Stimulated activated CD8-positive, alpha-beta memory T cell treated with anti-CD3 and anti-CD28 coated beads, Interleukin-4, amount 100 ng/mL, for 48 hours (primary cell): ENCODE results near the gene ZNF223.

Experiments used
- DNase-seq: peaks from one replicate; pipeline ENCODE4 v3.0.0-alpha.2; 2020

Gene ZNF223

DNA sequence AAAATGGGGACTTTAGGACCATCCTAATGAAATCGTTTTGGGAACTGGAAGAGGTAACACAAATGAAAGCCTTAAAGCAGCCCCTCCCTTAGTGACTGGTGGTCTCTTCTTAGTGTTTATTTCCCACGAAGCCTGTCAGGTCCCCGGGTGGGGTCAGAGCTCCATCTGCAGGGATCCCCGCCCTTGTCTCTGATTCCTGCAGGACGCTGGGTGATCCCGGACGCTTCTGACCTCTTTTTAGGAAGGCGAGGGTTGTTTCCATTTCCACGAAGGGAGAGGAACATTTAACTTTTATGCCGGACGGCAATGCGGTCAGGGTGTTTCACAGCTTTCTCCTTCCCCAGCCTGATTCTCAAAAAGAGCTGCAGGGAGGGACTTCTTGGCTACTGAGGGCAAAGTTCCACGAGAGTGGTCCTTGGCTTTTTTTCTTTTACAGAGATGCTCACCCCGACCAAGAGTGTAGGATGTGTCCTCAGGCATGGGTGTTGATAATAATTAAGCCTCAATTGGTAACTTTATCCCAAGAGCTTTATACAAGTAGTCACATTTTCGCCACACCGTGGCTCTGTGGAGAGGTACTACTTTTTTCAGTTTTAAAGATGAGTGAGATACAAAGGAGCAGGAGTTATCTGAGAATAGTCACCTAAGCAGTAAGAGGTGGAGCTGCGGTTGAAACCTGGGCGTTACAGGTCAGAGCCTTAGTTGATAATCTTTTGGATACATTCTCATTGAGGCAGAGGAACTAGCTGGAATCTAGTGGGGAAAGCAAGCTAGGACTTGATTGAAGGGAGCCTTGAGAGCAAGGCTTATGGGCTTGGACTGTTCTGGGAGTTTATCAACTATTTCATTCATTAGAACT lies 20.9 kb downstream of the ZNF223 start:
- DNase-seq: no peak

GRCh38 chr19:44076325-44076724 lies 24.5 kb downstream of the ZNF223 start:
- DNase-seq: no peak

DNA sequence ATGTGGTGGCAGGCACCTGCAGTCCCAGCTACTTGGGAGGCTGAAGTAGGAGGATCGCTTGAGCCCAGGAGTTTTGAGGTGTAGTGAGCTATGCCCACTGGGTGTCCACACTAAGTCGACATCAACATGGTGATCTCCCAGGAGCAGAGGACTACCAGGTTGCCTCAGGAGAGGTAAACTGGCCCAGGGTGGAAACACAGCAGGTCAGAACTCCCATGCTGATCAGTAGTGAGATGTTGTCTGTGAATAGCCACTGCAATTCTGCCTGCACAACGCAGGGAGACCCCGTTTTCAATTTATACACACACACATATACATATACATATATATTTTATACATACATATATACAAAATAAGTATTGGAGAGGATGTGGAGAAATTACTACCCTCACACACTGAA lies 40.3 kb downstream of the ZNF223 start:
- no peak for DNase-seq

DNA sequence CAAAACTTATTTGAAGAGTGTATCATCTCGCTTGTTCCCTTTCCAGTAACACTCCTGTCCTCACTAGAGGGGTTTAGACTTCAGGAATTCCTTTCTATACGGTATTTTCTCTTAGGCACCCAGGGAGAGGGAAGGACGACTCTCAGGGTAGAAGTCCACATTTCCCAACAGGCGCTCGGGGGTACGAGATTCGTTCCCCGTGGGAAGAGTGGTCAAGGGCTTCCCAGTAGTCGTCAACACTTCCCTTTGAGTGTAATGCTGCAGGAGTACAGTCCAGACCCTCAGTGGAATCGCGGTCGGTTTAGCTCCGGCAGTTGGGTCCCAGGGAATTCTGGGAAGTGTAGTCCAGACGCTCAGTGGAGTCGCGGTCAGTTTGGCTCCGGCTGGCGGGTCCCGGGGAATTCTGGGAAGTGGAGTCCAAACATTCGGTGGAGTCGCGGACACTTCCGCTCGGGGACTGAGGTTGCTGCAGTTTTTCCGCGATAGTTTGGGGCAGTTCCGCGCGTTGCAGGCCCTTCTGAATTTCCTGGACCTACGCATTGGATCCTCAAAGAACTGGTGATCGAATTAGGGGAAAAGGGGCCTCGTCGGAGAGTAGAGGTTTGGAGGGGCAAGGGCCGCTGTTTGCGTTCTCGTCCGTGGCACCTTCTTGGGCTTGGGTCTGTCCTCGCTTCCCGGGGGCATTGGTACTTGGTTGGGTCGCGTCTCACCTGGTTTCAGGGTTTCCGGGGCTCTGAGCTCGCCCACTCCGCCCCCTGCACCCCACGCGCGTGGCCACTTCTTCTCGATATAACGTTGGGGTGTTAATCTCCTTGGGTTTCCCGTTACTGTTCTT lies 42.3 kb downstream of the ZNF223 start, which contains the start of gene ZNF224:
ZNF224 (plus strand) TSS at position 431 of the 835 bp plus-strand sequence. CDS start 3,513 bp downstream, outside the sequence.
- peak; percentile 86 for DNase-seq

GRCh38 chr19:44107751-44108150 lies 55.9 kb downstream of the ZNF223 start:
- DNase-seq: no peak

DNA sequence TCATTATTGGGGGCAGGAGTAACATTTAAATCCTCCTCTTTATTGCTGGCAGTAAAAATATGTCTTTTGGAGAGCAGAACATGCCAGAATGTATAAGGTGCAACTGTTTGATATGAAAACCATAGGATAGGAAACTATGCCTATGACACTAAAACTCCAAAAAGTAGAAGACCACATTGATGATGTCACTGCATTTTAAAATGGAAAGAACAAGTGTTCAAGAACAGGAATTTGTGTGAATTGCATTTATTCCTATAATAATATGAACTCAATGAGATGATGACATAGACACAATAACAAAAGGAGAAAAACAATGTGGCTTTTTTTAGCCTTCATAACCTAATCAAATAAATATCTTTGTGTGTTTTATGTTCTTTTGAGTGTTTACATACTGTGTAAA lies 57.6 kb downstream of the ZNF223 start:
- DNase-seq: no peak

- DNase-seq: no peak
These were observed 60.2 kb downstream of the ZNF223 start for GRCh38 chr19:44111910-44112463.

- no peak for DNase-seq
These were observed 60.9 kb downstream of the ZNF223 start for GRCh38 chr19:44112802-44113137.

DNA sequence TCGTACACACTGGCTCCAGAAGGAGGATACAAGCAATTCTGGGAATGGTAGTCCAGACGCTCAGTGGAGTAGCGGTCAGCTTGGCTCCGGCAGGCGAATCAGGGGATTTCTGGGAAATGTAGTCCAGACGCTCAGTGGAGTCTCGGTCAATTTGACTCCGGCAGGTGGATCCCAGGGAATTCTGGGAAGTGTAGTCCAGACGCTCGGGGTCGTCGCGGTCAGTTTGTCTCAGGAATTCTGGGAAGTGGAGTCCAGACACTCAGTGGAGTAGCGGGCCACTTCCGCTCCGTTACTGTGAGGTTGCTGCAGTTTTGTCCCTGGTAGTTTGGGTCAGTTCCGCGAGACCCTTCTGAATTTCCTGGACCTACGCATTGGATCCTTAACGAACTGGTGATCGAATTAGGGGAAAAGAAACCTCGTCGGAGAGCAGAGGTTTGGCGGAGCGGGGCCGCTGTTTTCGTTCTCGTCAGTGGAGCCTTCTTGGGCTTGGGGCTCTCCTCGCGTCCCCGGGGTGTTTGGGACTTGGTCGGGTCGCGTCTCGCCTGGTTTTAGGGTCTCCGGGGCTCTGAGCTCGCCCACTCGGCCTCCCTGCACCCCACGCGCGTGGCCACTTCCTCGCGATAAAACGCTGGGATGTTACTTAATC lies 61.4 kb downstream of the ZNF223 start, which contains the start of gene ZNF225:
ZNF225 (plus strand) TSS at position 262 of the 646 bp plus-strand sequence. CDS start 2,429 bp downstream, outside the sequence.
- peak; percentile 87 for DNase-seq

DNA sequence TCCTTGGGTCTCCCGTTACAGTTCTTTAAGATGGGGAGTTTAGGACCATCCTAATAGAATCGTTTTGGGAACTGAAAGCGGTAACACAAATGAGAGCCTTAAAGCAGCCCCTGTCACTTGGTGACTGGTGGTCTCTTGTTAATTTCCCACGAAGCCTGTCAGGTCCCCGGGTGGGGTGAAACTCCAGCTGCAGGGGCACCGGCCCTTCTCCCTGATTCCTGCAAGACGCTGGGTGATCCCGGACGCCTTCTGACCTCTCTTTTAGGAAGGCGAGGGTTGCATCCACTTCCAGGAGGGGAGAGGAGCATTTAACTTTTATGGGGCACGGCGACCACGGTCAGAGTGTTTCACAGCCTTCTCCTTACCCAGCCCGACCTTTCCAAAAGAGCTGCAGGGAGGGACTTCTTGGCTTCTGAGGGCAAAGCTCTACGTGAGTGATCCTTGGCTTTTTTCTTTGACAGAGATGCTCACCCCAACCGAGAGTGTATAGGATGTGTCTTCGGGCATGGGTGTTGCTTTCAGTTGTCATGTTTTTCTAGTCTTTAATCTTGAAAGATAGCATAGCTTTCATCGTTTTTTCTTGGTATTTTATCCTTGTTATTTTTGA lies 62.1 kb downstream of the ZNF223 start:
- no peak for DNase-seq
